ENCODE measurements around the gene KLK5. TPM values are rescaled to one million over a fixed set of nuclear protein-coding genes. Genes with fewer than 3 reads are reported as not detected.
"Not testable (repeated sequence)": the region's sequence is repeated elsewhere in the genome, so short reads cannot be mapped to it uniquely, and the experiment has no call there.

The KLK5 gene
- total RNA-seq, 2 experiments from 2014 or later: not detected

DNA sequence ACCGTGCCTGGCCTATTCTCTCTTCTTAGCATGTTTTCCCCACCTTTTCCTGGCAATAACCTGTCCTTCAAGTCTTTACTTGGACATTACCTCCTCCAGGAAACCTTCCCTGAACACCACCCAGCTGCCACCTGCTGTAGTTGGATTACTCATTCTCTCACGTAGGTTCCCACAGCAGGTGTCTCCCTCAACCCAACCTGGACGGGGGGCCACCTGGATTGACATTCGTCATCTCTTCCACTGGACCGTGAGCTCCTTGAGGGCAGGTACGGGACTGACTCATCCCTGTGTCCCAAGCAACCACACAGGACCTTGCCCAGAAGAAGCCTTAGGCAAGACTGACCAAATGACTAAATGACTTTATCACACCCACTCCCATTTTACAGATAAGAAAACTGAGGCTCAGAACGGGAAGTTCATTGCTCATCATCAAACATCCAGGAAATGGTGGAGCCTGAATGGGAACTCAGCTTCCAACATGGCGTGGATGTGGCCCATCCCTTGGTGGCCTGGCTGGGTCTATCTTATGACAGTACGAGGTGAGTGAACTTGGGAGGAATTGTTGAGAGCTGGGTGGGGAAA lies 20.0 kb upstream of the KLK5 start:
- no peak for TF ChIP-seq CTCF (IDR thresholded peaks at IDR 0.05)

DNA sequence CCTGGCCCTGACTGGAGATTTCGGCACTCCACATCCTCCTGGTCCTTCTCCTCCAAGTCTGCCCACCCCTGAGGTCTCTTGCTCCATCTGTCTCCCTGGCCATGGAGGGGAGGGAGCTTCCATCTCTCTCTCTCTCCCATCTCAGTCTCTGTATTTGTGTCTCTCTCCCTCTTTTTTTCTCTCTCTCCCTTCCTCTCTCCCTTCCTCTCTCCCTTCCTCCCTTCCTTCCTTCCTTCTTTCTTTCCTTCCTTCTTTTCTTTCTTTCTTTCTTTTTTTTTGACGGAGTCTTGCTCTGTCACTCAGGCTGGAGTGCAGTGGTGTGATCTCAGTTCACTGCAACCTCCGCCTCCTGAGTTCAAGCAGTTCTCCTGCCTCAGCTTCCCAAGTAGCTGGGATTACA lies 17.0 kb upstream of the KLK5 start:
- H3K4me3 Mint-ChIP-seq; H3K4me1 Mint-ChIP-seq (ENCODE audit: low read depth); ATAC-seq (ENCODE audit: poor library complexity); H3K27me3 ChIP-seq (ENCODE audit: control insufficient read depth in 1 of 2, insufficient read depth in 2 of 2, low read length in 2 of 2); DNase-seq; H3K27ac Mint-ChIP-seq; H3K4me1 ChIP-seq (ENCODE audit: insufficient read depth, low read length); H3K27ac ChIP-seq (ENCODE audit: low read depth in 1 of 2, low read length in 2 of 2); CTCF ChIA-PET; intact Hi-C loops (cut with DNase I, micrococcal nuclease); H3K36me3 ChIP-seq (ENCODE audit: insufficient read depth, low read length); H3K4me3 ChIP-seq (ENCODE audit: low read length); H3K36me3 Mint-ChIP-seq (ENCODE audit: low read depth); POLR2A ChIA-PET; H3K9me3 Mint-ChIP-seq: not testable (repeated sequence)
- H3K9me3 ChIP-seq (ENCODE audit: control insufficient read depth in 1 of 2, insufficient read depth in 1 of 2, low read length in 2 of 2): peaks cover 0 to 11% of the 10 kb centered on the region in 2 experiments
- H3K27me3 Mint-ChIP-seq: peaks cover 74% of the 10 kb centered on the region

More for the DNA sequence above, 20.0 kb upstream of the KLK5 start:
- Histone ChIP-seq H3K27me3 (ENCODE audit: control insufficient read depth in 1 of 2, insufficient read depth in 2 of 2, low read length in 2 of 2) (peaks cover 5 to 7% of the 10 kb centered on the region in 2 experiments), H3K27ac (ENCODE audit: low read depth in 1 of 2, low read length in 2 of 2) (no peak overlapping the region), H3K4me3 (ENCODE audit: low read length) (no peak overlapping the region), H3K36me3 (ENCODE audit: insufficient read depth, low read length) (no peaks in the 10 kb centered on the region), H3K9me3 (ENCODE audit: control insufficient read depth in 1 of 2, insufficient read depth in 1 of 2, low read length in 2 of 2) (peaks cover 0 to 11% of the 10 kb centered on the region in 2 experiments), H3K4me1 (ENCODE audit: insufficient read depth, low read length) (no peaks in the 10 kb centered on the region)
- no peaks in the 10 kb centered on the region for H3K4me1 Mint-ChIP-seq (ENCODE audit: low read depth)
- no peak overlapping the region for H3K4me3 Mint-ChIP-seq
- peaks cover 72% of the 10 kb centered on the region for H3K27me3 Mint-ChIP-seq
- ChIA-PET POLR2A (no interaction called here), CTCF (no interaction called here)
- H3K36me3 Mint-ChIP-seq (ENCODE audit: low read depth): no peaks in the 10 kb centered on the region
- no peak for DNase-seq
- no peak for ATAC-seq (ENCODE audit: poor library complexity)
- no peak overlapping the region for H3K27ac Mint-ChIP-seq
- intact Hi-C loops (cut with DNase I, micrococcal nuclease): no loop called here
- no peaks in the 10 kb centered on the region for H3K9me3 Mint-ChIP-seq

DNA sequence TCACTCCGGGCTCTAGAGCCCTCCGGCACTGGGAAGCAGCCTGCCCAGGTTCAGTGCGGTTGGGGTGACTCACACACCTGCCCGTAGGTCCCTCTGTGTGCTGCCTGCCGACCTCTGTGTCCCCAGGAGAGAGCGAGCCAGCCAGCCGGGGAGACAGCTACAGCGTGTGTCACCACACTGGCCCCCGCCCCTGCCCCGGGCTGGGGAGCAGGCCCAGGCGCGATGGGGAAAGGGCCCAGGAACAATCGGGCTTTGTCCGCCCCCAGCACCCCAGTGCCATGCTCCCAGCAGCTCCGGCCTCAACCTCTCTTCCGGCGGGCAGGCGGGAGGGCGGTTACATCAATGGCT lies 16.5 kb upstream of the KLK5 start, which contains the start of gene KLK6:
Gene KLK6, minus strand, starts transcription at position 179 of the 348 bp plus-strand sequence. CDS start 1,487 bp downstream, outside the sequence.
- intact Hi-C loops (cut with DNase I, micrococcal nuclease): no loop called here
- H3K27me3 Mint-ChIP-seq: peaks cover 74% of the 10 kb centered on the region
- CTCF ChIA-PET: no interaction called here
- no peak for TF ChIP-seq CTCF (IDR thresholded peaks at IDR 0.05)
- Histone ChIP-seq H3K36me3 (ENCODE audit: insufficient read depth, low read length) (no peaks in the 10 kb centered on the region), H3K27ac (ENCODE audit: low read depth in 1 of 2, low read length in 2 of 2) (no peak within 1 kb of the TSS), H3K4me1 (ENCODE audit: insufficient read depth, low read length) (no peaks in the 10 kb centered on the region), H3K9me3 (ENCODE audit: control insufficient read depth in 1 of 2, insufficient read depth in 1 of 2, low read length in 2 of 2) (peaks cover 0 to 11% of the 10 kb centered on the region in 2 experiments), H3K27me3 (ENCODE audit: control insufficient read depth in 1 of 2, insufficient read depth in 2 of 2, low read length in 2 of 2) (peaks cover 4 to 12% of the 10 kb centered on the region in 2 experiments), H3K4me3 (ENCODE audit: low read length) (no peak within 1 kb of the TSS)
- ATAC-seq (ENCODE audit: poor library complexity) (no peak), DNase-seq (no peak)
- no peaks in the 10 kb centered on the region for H3K4me1 Mint-ChIP-seq (ENCODE audit: low read depth)
- H3K27ac Mint-ChIP-seq: no peak within 1 kb of the TSS
- H3K4me3 Mint-ChIP-seq: no peak within 1 kb of the TSS
- no peaks in the 10 kb centered on the region for H3K9me3 Mint-ChIP-seq
- POLR2A ChIA-PET: no interaction called here
- H3K36me3 Mint-ChIP-seq (ENCODE audit: low read depth): no peaks in the 10 kb centered on the region

Data from CD4-positive, alpha-beta T cell (primary cell).